IgD-negative memory B cell (primary cell): ENCODE results near the gene NEURL2. TPM values are rescaled to one million over a fixed set of nuclear protein-coding genes. Genes with fewer than 3 reads are reported as not detected.
"Not testable (repeated sequence)": the region's sequence is repeated elsewhere in the genome, so short reads cannot be mapped to it uniquely, and the experiment has no call there.

ENCODE experiments used
- H3K27ac Mint-ChIP-seq, 3 donors: one replicate each; pipeline ENCODE4 v1.8.0; 2020 to 2022; ENCODE audit warnings: mild to moderate bottlenecking in 3 of 3, mixed read lengths in 3 of 3, moderate library complexity in 1 of 3
- H3K27me3 Mint-ChIP-seq: one replicate; pipeline ENCODE4 v1.8.0; 2021; ENCODE audit warnings: mixed read lengths
- H3K36me3 Mint-ChIP-seq: one replicate; pipeline ENCODE4 v1.8.0; 2020; ENCODE audit warnings: mild to moderate bottlenecking, mixed read lengths
- H3K4me1 Mint-ChIP-seq, 3 donors: one replicate each; pipeline ENCODE4 v1.8.0; 2020 to 2022; ENCODE audit warnings: mixed read lengths in 3 of 3, mild to moderate bottlenecking in 1 of 3
- H3K4me3 Mint-ChIP-seq, 4 donors: one replicate each; pipeline ENCODE4 v1.8.0; 2020 to 2022; ENCODE audit warnings: mild to moderate bottlenecking in 4 of 4, mixed read lengths in 4 of 4, moderate library complexity in 3 of 4
- H3K9me3 Mint-ChIP-seq, 3 donors: one replicate each; pipeline ENCODE4 v1.8.0; 2020 to 2021; ENCODE audit warnings: mixed read lengths in 3 of 3, mild to moderate bottlenecking in 1 of 3
- polyA plus RNA-seq: library from polyadenylated mRNA; unstranded; fragments of 300-500 nt; fragmentation: Illumina TruSeq; gene quantifications from one replicate; pipeline ENCODE4 v1.2.3, GENCODE V29; 2021

The NEURL2 gene
- polyA plus RNA-seq, 1 donor from 2014 or later, result 1.6 TPM

- Mint-ChIP-seq H3K4me1 (peaks cover 0 to 14% (median 11%) of the 10 kb centered on the region in 3 donors), H3K4me3 (peak overlapping the region; percentile 73 to 97 (median 92)), H3K36me3 (peaks cover 5% of the 10 kb centered on the region), H3K27me3 (peaks cover 4% of the 10 kb centered on the region), H3K27ac (peak overlapping the region; percentile 1 to 65 (median 46)), H3K9me3 (peaks cover 0 to 1% (median 0%) of the 10 kb centered on the region in 3 donors)
These were observed 19.9 kb upstream of the NEURL2 start for GRCh38 chr20:45910670-45911485.

- peaks cover 0 to 14% (median 11%) of the 10 kb centered on the region in 3 donors for H3K4me1 Mint-ChIP-seq
- H3K27me3 Mint-ChIP-seq, result peaks cover 4% of the 10 kb centered on the region
- H3K9me3 Mint-ChIP-seq, result peaks cover 0 to 1% (median 0%) of the 10 kb centered on the region in 3 donors
- peak overlapping the region; percentile 73 to 97 (median 92) for H3K4me3 Mint-ChIP-seq
- peak overlapping the region in 1 of 3 donors; percentile 65 for H3K27ac Mint-ChIP-seq
- H3K36me3 Mint-ChIP-seq, result peaks cover 5% of the 10 kb centered on the region
These were observed 19.0 kb upstream of the NEURL2 start for GRCh38 chr20:45909817-45910669.

- Mint-ChIP-seq H3K4me1 (peaks cover 0 to 14% (median 11%) of the 10 kb centered on the region in 3 donors), H3K27me3 (peaks cover 4% of the 10 kb centered on the region), H3K9me3 (peaks cover 0 to 1% (median 0%) of the 10 kb centered on the region in 3 donors), H3K4me3 (no peak overlapping the region), H3K36me3 (peaks cover 5% of the 10 kb centered on the region), H3K27ac (no peak overlapping the region)
These were observed 18.4 kb upstream of the NEURL2 start for GRCh38 chr20:45909336-45909808.

GRCh38 chr20:45908084-45908483 lies 17.1 kb upstream of the NEURL2 start:
- Mint-ChIP-seq H3K4me1 (peaks cover 5 to 16% (median 11%) of the 10 kb centered on the region in 3 donors), H3K27me3 (peaks cover 3% of the 10 kb centered on the region), H3K27ac (peak overlapping the region in 2 of 3 donors; percentile 46 to 62), H3K4me3 (no peak overlapping the region), H3K9me3 (peaks cover 0 to 1% (median 0%) of the 10 kb centered on the region in 3 donors), H3K36me3 (peaks cover 5% of the 10 kb centered on the region)

GRCh38 chr20:45907219-45907948 lies 16.4 kb upstream of the NEURL2 start:
- peaks cover 11 to 20% (median 14%) of the 10 kb centered on the region in 3 donors for H3K4me1 Mint-ChIP-seq
- H3K36me3 Mint-ChIP-seq, result peaks cover 5% of the 10 kb centered on the region
- peaks cover 2% of the 10 kb centered on the region for H3K27me3 Mint-ChIP-seq
- H3K27ac Mint-ChIP-seq, result no peak overlapping the region
- H3K9me3 Mint-ChIP-seq, result peaks cover 0 to 1% (median 0%) of the 10 kb centered on the region in 3 donors
- H3K4me3 Mint-ChIP-seq, result peak overlapping the region in 1 of 4 donors; percentile 47

GRCh38 chr20:45905505-45906079 lies 14.6 kb upstream of the NEURL2 start:
- H3K27me3 Mint-ChIP-seq, result no peaks in the 10 kb centered on the region
- no peak overlapping the region for H3K4me3 Mint-ChIP-seq
- H3K4me1 Mint-ChIP-seq, result peaks cover 11 to 18% (median 12%) of the 10 kb centered on the region in 3 donors
- no peak overlapping the region for H3K27ac Mint-ChIP-seq
- no peaks in the 10 kb centered on the region for H3K9me3 Mint-ChIP-seq
- peaks cover 5% of the 10 kb centered on the region for H3K36me3 Mint-ChIP-seq

- Mint-ChIP-seq H3K4me3 (peak overlapping the region in 1 of 4 donors; percentile 75), H3K36me3 (peaks cover 5% of the 10 kb centered on the region), H3K27me3 (no peaks in the 10 kb centered on the region), H3K4me1 (peaks cover 10 to 17% (median 12%) of the 10 kb centered on the region in 3 donors), H3K27ac (peak overlapping the region in 1 of 3 donors; percentile 74), H3K9me3 (no peaks in the 10 kb centered on the region)
These were observed 13.8 kb upstream of the NEURL2 start for GRCh38 chr20:45904583-45905504.

- Mint-ChIP-seq H3K27ac (peak overlapping the region in 1 of 3 donors; percentile 59), H3K36me3 (no peaks in the 10 kb centered on the region), H3K9me3 (no peaks in the 10 kb centered on the region), H3K4me1 (peaks cover 10 to 12% (median 12%) of the 10 kb centered on the region in 3 donors), H3K27me3 (no peaks in the 10 kb centered on the region), H3K4me3 (peak overlapping the region in 1 of 4 donors; percentile 67)
These were observed 11.2 kb upstream of the NEURL2 start for GRCh38 chr20:45902199-45902701.

GRCh38 chr20:45901332-45901731 lies 10.3 kb upstream of the NEURL2 start:
- not testable (repeated sequence) for H3K27ac Mint-ChIP-seq, H3K4me3 Mint-ChIP-seq, H3K27me3 Mint-ChIP-seq, H3K36me3 Mint-ChIP-seq, H3K9me3 Mint-ChIP-seq
- H3K4me1 Mint-ChIP-seq, result peaks cover 10 to 12% (median 11%) of the 10 kb centered on the region in 3 donors

GRCh38 chr20:45899046-45899835 lies 8.2 kb upstream of the NEURL2 start:
- Mint-ChIP-seq H3K4me3 (no peak overlapping the region), H3K36me3 (no peaks in the 10 kb centered on the region), H3K4me1 (peaks cover 10 to 12% (median 11%) of the 10 kb centered on the region in 3 donors), H3K27me3 (no peaks in the 10 kb centered on the region), H3K9me3 (no peaks in the 10 kb centered on the region), H3K27ac (no peak overlapping the region)

- Mint-ChIP-seq H3K36me3 (no peaks in the 10 kb centered on the region), H3K27ac (no peak overlapping the region), H3K4me3 (no peak overlapping the region), H3K27me3 (no peaks in the 10 kb centered on the region), H3K9me3 (no peaks in the 10 kb centered on the region), H3K4me1 (peaks cover 9 to 14% (median 12%) of the 10 kb centered on the region in 3 donors)
These were observed 7.3 kb upstream of the NEURL2 start for GRCh38 chr20:45898285-45898684.

GRCh38 chr20:45897692-45898091 lies 6.7 kb upstream of the NEURL2 start:
- Mint-ChIP-seq H3K27ac (no peak overlapping the region), H3K4me3 (no peak overlapping the region), H3K27me3 (no peaks in the 10 kb centered on the region), H3K36me3 (no peaks in the 10 kb centered on the region), H3K9me3 (no peaks in the 10 kb centered on the region), H3K4me1 (peaks cover 10 to 18% (median 15%) of the 10 kb centered on the region in 3 donors)
